Stomach (tissue), 4 donors: ENCODE data around the gene MRC2.

ENCODE experiments used
- POLR2AphosphoS5 ChIP-seq, 3 donors: sonication (generic); formaldehyde crosslinking; IDR thresholded peaks; one replicate each; pipeline ENCODE4 v1.6.1; 2016; ENCODE audit warnings: antibody characterized with exemption in 3 of 3
- TF ChIP-seq, protein P1 (sequence below), 7 experiments: fragments of 450-650 bp in 4 of 7; fragments of 200-600 bp in 3 of 7; sonication (generic) in 3 of 7; IDR thresholded peaks; one replicate each; pipeline ENCODE4 v1.5.1; 2016 to 2019; ENCODE audit warnings: antibody characterized with exemption in 7 of 7, control low read depth in 2 of 7, mild to moderate bottlenecking in 1 of 7

DNA sequence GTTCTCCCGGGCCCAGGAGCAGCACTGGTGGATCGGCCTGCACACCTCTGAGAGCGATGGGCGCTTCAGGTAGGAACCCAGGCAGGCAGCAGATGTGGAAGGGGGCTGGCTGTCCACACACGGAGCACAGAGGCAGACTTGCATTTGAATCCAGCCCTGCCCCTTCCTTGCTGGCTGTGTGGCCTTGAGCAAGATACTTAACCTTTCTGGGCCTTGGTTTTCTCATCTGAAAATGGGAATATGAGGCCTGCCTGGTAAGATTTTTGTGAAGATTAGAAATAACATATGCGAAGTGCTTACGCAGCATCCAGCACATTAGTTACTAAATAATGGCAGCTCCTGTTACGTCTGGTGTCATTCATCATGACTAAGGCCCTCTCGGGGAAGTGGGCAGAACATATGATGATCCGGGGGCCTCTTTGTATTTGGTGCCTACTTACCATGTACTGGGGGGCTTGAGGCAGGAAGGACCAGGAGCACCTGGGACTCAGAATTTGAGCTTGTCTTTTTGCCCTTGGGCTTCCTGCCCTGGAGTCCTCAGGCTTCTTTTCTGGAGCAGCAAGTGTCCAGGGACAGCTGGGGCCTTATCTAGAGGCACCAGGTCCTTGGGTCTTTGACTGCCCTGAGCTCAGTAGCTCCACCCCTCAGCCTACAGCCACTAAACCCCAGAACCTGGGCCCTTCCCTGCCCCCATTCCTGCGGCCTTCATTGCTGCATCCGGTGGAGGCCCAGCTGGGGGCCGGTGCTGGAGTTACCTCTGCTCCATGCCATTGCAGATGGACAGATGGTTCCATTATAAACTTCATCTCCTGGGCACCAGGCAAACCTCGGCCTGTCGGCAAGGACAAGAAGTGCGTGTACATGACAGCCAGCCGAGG lies 53.8 kb downstream of the MRC2 start:
- no peak for TF ChIP-seq POLR2AphosphoS5 (IDR thresholded peaks at IDR 0.05)
- TF ChIP-seq, protein P1, sequence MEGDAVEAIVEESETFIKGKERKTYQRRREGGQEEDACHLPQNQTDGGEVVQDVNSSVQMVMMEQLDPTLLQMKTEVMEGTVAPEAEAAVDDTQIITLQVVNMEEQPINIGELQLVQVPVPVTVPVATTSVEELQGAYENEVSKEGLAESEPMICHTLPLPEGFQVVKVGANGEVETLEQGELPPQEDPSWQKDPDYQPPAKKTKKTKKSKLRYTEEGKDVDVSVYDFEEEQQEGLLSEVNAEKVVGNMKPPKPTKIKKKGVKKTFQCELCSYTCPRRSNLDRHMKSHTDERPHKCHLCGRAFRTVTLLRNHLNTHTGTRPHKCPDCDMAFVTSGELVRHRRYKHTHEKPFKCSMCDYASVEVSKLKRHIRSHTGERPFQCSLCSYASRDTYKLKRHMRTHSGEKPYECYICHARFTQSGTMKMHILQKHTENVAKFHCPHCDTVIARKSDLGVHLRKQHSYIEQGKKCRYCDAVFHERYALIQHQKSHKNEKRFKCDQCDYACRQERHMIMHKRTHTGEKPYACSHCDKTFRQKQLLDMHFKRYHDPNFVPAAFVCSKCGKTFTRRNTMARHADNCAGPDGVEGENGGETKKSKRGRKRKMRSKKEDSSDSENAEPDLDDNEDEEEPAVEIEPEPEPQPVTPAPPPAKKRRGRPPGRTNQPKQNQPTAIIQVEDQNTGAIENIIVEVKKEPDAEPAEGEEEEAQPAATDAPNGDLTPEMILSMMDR (IDR thresholded peaks at IDR 0.05), result no peak
